Head of caudate nucleus (tissue), 42 donors: ENCODE data around the gene GRK4.
"Not testable (repeated sequence)": the region's sequence is repeated elsewhere in the genome, so short reads cannot be mapped to it uniquely, and the experiment has no call there.

ENCODE experiments used
- DNase-seq, 42 donors: peaks; one replicate each; pipeline versions ENCODE4 v3.0.0 to v3.0.0-alpha.2; 2020 to 2021; ENCODE audit warnings: mixed read lengths in 7 of 42
- intact Hi-C: fragments of 100-400 bp; cut with DNase I; formaldehyde crosslinking; loops from one replicate; pipeline ENCODE4 v1.15.0; 2022

Gene GRK4

GRCh38 chr4:2982012-2982411, 18.6 kb downstream of the GRK4 start:
- DNase-seq = no peak

DNA sequence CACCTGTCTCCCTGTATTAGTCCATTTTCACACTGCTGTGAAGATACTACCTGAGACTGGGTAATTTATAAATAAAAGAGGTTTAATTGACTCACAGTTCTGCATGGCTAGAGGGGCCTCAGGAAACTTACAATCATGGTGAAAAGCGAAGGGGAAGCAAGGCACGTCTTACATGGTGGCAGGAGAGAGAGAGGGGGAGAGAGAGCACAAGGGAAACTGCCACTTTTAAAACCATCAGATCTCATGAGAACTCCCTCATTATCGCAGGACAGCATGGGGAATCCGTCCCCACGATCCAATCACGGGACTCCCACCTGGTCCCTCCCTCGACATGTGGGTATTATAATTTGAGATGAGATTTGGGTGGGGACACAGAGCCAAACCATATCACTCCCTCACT, 20.3 kb downstream of the GRK4 start:
- DNase-seq, intact Hi-C loops: not testable (repeated sequence)

More at GRCh38 chr4:2982012-2982411, 18.6 kb downstream of the GRK4 start:
- intact Hi-C loops = no loop called here

DNA sequence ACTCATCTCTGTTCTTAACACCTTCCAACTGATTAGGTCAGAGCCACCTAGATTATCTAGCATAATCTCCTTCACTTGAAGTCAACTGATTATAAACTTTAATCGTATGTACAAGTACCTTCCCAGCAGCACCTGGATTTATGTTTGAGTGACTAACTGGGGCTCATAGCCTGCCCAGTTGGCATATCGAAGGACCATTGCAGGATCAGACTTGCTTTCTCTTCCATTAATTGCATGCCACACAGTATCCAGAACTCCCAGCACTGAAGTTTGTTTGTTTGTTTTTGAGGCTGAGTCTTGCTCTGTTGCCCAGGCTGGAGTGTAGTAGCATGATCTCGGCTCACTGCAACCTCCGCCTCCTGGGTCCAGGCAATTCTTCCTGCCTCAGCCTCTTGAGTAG, 27.9 kb downstream of the GRK4 start:
- intact Hi-C loops = no loop called here
- DNase-seq = no peak

DNA sequence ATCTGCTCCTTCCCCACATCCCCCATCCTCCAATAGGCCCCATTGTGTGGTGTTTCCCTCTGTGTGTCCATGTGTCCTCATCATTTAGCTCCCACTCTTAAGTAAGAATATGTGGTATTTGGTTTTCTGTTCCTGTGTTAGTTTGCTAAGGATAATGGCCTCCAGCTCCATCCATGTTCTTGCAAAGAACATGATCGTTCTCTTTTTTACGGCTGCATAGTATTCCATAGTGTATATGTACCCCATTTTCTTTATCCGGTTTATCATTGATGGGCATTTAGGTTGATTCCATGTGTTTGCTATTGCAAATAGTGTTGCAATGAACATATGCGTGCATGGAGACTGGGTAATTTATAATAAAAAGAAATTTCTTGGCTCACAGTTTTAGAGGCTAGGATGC, 31.5 kb downstream of the GRK4 start:
- no peak for DNase-seq
- intact Hi-C loops = no loop called here

GRCh38 chr4:2995546-2996265, 32.3 kb downstream of the GRK4 start:
- intact Hi-C loops = no loop called here
- no peak for DNase-seq

- no peak for DNase-seq
- intact Hi-C loops = no loop called here
Measured at GRCh38 chr4:2996415-2996814, 33.0 kb downstream of the GRK4 start.

- no peak for DNase-seq
- intact Hi-C loops = no loop called here
Measured at GRCh38 chr4:3007724-3008123, 44.4 kb downstream of the GRK4 start.

DNA sequence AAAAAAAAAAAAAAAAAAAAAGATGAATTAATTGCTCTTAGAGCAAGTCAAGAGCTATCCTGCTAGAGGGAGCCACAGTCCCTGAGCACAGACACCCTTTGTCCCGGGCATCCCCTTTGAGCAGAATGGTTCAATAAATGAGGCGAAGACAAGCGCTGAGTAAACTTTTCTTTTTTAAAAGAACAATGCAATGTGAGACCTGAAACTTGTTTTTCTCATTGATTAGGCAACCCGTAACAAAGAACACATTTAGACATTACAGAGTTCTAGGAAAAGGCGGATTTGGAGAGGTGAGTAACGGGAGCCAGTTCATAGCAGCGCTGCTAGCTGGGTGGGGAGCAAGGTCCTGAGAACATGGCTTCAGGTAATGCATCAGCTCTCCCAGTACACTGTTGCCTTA, 46.1 kb downstream of the GRK4 start:
- peak in 25 of 42 donors; percentile 6 to 66 (median 26) for DNase-seq
- intact Hi-C loops = no loop called here

DNA sequence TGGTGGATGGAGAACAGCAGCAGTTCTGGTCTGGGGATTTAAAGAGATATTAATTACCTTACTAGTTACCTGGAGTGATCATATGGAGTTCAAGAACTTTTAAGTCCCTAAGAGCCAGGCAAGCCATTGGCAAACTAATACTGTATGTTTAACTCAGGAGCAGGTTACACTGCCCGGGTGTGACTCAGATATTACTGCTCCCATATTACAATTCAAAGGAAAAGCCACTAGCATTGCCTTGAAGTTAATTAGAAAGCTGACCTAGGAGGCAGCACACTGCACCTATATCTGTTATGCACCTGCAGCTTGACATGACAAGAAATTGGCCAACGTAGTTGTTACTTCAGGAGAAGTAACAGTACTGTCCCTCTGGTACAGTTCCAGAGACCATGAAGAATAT, 47.2 kb downstream of the GRK4 start:
- DNase-seq = peak in 1 of 42 donors; percentile 5
- intact Hi-C loops = no loop called here

GRCh38 chr4:3010998-3011397, 47.6 kb downstream of the GRK4 start:
- intact Hi-C loops = no loop called here
- peak in 1 of 42 donors; percentile 3 for DNase-seq

GRCh38 chr4:3011456-3012220, 48.3 kb downstream of the GRK4 start:
- intact Hi-C loops = no loop called here
- peak in 1 of 42 donors; percentile 2 for DNase-seq

GRCh38 chr4:3013323-3013722, 50.0 kb downstream of the GRK4 start:
- intact Hi-C loops = no loop called here
- DNase-seq = no peak

DNA sequence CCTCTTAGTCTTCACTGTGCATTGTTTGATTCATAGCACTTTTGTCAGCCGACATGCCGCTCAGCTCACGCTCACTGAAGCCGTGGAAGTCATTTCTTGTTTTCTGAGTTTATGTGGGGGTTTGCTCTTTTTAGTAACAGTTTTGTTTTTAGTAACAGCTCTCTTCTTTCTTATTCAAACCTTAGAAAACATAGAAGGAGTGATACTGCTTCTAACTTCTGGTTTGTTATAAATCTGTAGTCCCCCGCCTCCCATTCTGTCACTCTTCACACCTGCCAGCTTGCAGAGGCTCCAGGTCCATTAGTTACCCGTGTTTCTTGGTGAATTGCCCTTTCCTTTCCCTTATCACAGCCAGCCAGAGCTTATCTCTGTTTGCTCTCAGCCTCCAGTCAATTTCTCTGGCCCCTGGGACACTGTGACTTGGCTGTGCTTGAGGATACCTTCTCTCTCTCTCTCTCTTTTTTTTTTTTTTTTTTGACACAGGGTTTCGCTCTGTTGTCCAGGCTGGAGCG, 50.5 kb downstream of the GRK4 start:
- DNase-seq = peak in 1 of 42 donors; percentile 9
- intact Hi-C loops = no loop called here

DNA sequence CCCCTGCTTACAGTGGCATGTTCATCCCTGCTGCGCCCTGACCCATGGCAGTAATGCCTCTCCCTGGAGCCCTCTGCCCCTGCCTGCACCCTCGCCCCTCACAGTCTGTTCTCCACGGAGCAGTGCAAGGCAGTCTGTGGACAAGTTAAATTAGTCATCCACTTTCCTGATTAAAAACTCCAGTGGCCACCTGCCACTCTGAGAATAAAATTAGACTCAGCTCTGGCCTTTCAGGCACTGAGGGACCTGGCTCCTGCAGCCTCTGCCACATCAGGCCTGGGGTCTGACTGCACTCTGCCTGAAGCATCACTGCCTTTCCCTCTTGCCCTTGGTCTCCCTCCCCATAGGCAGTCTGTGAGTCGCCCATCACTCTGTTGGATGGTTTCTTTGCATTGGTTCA, 53.6 kb downstream of the GRK4 start:
- DNase-seq = peak in 1 of 42 donors; percentile 7
- intact Hi-C loops = no loop called here

GRCh38 chr4:3017504-3017903, 54.1 kb downstream of the GRK4 start:
- DNase-seq = no peak
- intact Hi-C loops = no loop called here

- no peak for DNase-seq
- intact Hi-C loops = no loop called here
Measured at GRCh38 chr4:3019145-3019846, 55.9 kb downstream of the GRK4 start.

DNA sequence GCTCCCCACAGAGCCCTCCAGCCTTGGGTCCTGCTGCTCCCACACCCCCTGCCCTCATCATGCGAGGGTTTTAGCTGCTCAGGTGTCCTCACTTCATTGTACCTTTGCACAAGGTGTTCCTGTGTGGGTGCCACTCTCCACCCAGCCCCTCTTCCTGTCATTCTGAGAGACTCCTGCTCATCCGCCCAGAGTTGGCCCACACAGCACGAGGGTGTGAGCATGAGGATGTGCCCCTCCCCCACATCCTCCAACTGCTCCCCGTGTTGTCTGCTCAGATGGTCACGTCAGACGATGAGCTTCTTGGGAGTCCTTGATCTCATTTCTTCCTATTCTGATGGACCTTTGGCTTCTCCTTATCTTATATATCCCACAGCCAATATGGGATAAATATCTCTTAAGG, 57.8 kb downstream of the GRK4 start:
- DNase-seq = no peak
- intact Hi-C loops = no loop called here

DNA sequence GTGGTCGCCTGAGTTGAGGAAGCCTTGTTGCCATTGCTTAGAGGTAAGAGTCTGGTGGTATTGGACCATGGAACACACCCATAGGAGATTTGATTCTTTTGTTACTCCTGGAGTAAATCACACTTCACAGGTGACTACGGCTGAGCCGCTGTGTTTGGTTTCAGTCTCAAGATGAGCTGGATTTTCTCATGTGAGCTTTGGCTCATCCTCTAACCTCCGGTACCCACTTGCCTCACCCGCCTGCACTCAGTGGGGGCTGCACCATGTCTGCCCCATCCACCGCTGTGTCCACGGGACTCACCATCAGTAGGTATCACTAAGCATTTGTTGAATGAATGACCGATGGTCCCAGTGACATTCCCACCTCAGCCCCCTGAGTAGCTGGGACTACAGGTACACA, 58.3 kb downstream of the GRK4 start:
- DNase-seq = peak in 1 of 42 donors; percentile 13
- intact Hi-C loops = no loop called here

DNA sequence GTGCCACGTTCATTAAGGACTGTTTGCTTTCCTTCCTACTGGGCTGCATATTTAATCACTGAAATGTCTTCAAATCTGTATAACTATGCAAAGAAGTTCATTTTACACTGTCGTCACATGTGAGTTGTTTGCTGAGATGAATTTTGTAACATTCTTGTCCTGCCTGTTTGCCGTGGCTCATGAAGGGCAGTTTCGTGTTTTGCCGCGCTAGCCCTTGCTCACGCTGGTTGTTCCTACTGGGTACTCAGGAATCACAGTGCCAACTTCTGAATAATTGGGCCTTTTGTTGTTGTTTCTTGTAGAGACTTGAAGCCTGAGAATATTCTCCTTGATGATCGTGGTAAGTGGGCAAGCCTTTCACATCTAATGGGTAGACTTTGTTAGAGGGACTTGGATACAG, 58.7 kb downstream of the GRK4 start:
- intact Hi-C loops = no loop called here

DNA sequence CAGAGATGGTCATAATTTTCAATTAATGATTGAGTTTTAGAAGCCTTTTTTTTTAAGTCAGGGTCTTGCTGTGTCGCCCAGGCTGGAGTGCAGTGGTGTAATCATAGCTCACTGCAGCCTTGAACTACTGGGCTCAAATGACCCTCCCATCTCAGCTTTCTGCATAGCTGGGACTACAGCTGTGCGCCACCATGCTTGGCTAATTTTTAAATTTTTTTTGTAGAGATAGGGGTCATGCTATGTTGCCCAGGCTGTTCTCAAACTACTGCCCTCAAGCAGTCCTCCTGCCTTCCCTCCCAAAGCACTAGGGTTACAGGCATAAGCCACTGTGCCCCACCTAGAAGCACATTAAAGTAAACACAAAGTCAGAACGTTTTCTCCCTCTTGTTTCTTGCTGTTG, 59.3 kb downstream of the GRK4 start:
- DNase-seq = no peak
- intact Hi-C loops = no loop called here

More for the DNA sequence above, 58.7 kb downstream of the GRK4 start:
- DNase-seq = peak in 1 of 42 donors; percentile 52
